ENCODE results near the gene PTGFRN. TPM values are rescaled to one million over a fixed set of nuclear protein-coding genes. Genes with fewer than 3 reads are reported as not detected.

PTGFRN gene
- total RNA-seq, 1 donor from 2014 or later, result 52.9 TPM

DNA sequence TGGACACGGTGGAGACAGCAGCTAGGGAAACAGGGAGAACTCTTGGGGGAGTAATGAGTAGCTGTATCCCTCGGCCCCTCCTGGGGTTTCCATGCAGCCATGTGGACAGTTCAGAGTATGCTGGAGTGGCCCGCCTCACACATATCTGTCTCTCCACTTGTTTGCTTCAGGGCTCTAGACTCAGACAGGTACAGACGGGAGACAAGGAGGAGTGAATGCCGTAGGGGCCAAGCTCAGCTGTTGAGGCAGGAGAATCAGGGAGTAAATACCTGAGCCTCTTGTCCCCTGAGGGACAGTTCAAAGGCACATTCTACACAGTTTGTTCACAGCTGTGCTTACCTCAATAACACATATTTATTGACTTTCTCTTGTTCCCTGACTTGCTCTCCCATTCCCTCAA lies 7.7 kb upstream of the PTGFRN start:
- Mint-ChIP-seq H3K27ac (ENCODE audit: unreplicated experiment) (no peak overlapping the region), H3K4me3 (ENCODE audit: unreplicated experiment) (no peak overlapping the region), H3K36me3 (ENCODE audit: unreplicated experiment) (no peaks in the 10 kb centered on the region), H3K4me1 (ENCODE audit: unreplicated experiment) (no peaks in the 10 kb centered on the region), H3K27me3 (ENCODE audit: unreplicated experiment) (peaks cover 29% of the 10 kb centered on the region), H3K9me3 (ENCODE audit: unreplicated experiment) (no peaks in the 10 kb centered on the region)
- TF ChIP-seq, protein P1, sequence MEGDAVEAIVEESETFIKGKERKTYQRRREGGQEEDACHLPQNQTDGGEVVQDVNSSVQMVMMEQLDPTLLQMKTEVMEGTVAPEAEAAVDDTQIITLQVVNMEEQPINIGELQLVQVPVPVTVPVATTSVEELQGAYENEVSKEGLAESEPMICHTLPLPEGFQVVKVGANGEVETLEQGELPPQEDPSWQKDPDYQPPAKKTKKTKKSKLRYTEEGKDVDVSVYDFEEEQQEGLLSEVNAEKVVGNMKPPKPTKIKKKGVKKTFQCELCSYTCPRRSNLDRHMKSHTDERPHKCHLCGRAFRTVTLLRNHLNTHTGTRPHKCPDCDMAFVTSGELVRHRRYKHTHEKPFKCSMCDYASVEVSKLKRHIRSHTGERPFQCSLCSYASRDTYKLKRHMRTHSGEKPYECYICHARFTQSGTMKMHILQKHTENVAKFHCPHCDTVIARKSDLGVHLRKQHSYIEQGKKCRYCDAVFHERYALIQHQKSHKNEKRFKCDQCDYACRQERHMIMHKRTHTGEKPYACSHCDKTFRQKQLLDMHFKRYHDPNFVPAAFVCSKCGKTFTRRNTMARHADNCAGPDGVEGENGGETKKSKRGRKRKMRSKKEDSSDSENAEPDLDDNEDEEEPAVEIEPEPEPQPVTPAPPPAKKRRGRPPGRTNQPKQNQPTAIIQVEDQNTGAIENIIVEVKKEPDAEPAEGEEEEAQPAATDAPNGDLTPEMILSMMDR (IDR thresholded peaks at IDR 0.05), result no peak
- no peak for DNase-seq (ENCODE audit: extremely low spot score, unreplicated experiment)

DNA sequence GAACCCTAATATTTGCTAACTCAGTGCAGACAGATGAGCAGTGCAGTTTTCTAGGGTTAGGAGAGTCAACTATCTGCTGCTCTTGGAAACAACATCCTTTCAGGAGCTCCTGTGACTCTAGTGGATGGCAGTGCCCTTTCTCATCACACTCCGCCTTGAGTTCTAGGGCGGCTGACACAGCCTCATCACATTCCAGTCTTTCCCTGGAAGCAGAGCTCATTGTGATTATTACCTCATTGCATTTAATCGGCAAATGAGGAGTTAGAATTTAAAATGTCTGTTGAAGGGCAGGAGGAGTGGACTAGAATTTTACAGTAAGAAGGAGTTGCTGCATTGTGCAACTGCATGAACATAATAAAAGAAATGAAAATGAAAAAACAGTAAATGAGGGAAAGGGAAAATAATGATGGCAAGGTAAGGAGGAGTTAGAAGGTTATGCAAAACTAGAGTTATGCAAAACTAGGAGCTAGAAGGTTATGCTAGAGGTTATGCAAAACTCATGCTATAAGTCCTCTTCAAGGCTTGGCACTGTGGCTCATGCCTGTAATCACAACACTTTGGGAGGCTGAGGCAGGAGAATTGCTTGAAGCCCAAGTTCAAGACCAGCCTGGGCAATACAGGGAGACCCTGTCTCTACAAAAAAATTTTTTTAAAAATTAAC lies 6.9 kb upstream of the PTGFRN start:
- TF ChIP-seq, protein P1 (IDR thresholded peaks at IDR 0.05), result no peak
- no peak overlapping the region for H3K27ac Mint-ChIP-seq (ENCODE audit: unreplicated experiment)
- H3K4me3 Mint-ChIP-seq (ENCODE audit: unreplicated experiment), result no peak overlapping the region
- DNase-seq (ENCODE audit: extremely low spot score, unreplicated experiment), result no peak
- no peaks in the 10 kb centered on the region for H3K36me3 Mint-ChIP-seq (ENCODE audit: unreplicated experiment)
- no peaks in the 10 kb centered on the region for H3K4me1 Mint-ChIP-seq (ENCODE audit: unreplicated experiment)
- H3K27me3 Mint-ChIP-seq (ENCODE audit: unreplicated experiment), result peaks cover 29% of the 10 kb centered on the region
- no peaks in the 10 kb centered on the region for H3K9me3 Mint-ChIP-seq (ENCODE audit: unreplicated experiment)

DNA sequence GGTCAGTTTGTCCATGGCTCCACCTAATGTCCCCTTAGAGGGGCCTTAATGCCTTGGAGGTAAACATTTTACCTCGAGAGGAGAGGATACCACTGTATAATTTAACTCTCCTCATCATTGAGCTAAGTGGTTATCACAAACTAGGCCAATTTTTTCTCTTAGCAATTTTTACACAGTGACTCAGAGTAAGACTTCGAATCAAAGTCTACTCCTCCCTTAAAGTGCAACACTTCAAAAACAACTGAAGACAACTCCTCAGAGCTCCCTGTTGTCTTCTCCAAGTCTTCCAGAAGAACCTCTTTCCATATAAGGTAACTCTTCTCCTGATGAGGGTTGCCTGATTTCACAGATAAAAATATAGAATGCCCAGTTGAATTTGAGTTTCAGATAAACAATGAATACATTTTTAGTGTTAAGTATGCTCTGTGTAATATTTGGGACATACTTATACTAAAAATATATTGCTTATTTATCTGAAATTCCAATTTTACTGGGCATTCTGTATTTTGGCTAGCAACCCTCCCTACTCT lies 4.9 kb upstream of the PTGFRN start:
- TF ChIP-seq, protein P1 (IDR thresholded peaks at IDR 0.05), result no peak
- Mint-ChIP-seq H3K36me3 (ENCODE audit: unreplicated experiment) (no peaks in the 10 kb centered on the region), H3K27ac (ENCODE audit: unreplicated experiment) (no peak overlapping the region), H3K4me1 (ENCODE audit: unreplicated experiment) (peaks cover 6% of the 10 kb centered on the region), H3K27me3 (ENCODE audit: unreplicated experiment) (peaks cover 22% of the 10 kb centered on the region), H3K4me3 (ENCODE audit: unreplicated experiment) (no peak overlapping the region), H3K9me3 (ENCODE audit: unreplicated experiment) (no peaks in the 10 kb centered on the region)
- DNase-seq (ENCODE audit: extremely low spot score, unreplicated experiment), result no peak

DNA sequence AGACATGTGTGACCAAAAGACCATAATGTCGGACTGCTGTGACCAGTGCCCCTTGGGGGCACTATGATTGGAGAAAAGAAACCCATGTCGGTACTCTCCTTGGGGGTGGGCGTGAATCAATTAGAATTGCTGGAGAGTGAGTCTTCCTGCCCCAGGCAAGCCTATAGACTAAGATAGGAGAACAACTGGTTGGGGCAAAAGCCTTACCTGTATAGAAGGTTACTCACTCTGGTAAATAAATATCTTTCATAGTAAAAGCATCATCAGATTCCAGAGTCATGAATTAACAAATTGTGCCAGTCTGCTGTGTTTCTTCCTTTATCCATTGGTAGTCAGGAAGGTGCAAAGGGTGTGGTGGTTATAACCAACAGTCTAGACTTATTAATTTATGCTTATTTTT lies 2.9 kb upstream of the PTGFRN start:
- Mint-ChIP-seq H3K4me1 (ENCODE audit: unreplicated experiment) (peaks cover 6% of the 10 kb centered on the region), H3K27me3 (ENCODE audit: unreplicated experiment) (peaks cover 8% of the 10 kb centered on the region), H3K36me3 (ENCODE audit: unreplicated experiment) (no peaks in the 10 kb centered on the region), H3K4me3 (ENCODE audit: unreplicated experiment) (no peak overlapping the region), H3K27ac (ENCODE audit: unreplicated experiment) (no peak overlapping the region), H3K9me3 (ENCODE audit: unreplicated experiment) (no peaks in the 10 kb centered on the region)
- no peak for DNase-seq (ENCODE audit: extremely low spot score, unreplicated experiment)
- TF ChIP-seq, protein P1 (IDR thresholded peaks at IDR 0.05), result no peak

DNA sequence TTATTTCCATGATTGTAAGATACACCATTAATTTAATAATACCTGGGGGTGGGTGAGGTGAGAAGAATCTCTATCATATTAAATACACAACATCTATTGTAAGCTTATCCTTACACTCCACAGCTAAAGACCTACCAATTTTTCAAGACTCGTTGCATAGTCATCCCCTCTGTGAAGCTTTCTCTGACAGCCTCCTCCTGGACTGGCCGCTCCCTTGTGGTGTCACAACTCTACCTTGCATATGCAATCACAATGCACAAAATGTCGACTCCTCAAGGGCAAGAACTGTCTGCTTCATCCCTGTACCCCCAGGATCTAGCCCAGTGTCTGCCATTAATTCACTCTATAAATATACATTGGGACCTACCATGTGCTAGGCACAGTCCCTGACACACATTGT lies 2.4 kb upstream of the PTGFRN start:
- no peak overlapping the region for H3K4me3 Mint-ChIP-seq (ENCODE audit: unreplicated experiment)
- peaks cover 5% of the 10 kb centered on the region for H3K27me3 Mint-ChIP-seq (ENCODE audit: unreplicated experiment)

More for the DNA sequence above, 2.4 kb upstream of the PTGFRN start:
- Mint-ChIP-seq H3K9me3 (ENCODE audit: unreplicated experiment) (no peaks in the 10 kb centered on the region), H3K27ac (ENCODE audit: unreplicated experiment) (no peak overlapping the region), H3K4me1 (ENCODE audit: unreplicated experiment) (peaks cover 6% of the 10 kb centered on the region), H3K36me3 (ENCODE audit: unreplicated experiment) (no peaks in the 10 kb centered on the region)
- DNase-seq (ENCODE audit: extremely low spot score, unreplicated experiment), result no peak
- TF ChIP-seq, protein P1 (IDR thresholded peaks at IDR 0.05), result no peak

Data from osteocyte (in vitro differentiated cells).